H9 (cell line): ENCODE data around the gene PROCR. TPM values are rescaled to one million over a fixed set of nuclear protein-coding genes. Genes with fewer than 3 reads are reported as not detected.

Experiments
- DNase-seq: peaks from one replicate; pipeline ENCODE4 v3.0.0-alpha.2; 2017
- H2AFZ ChIP-seq: one replicate; pipeline ENCODE4 v1.6.1; 2013; ENCODE audit warnings: mild to moderate bottlenecking, low read length, control low read depth, moderate library complexity
- H2AK5ac ChIP-seq: 2 replicates; pipeline ENCODE4 v1.6.1; 2013; ENCODE audit warnings: low read length, control low read depth, mixed read lengths; ENCODE audit not compliant: insufficient read length
- H2BK120ac ChIP-seq: one replicate; pipeline ENCODE4 v1.6.1; 2013; ENCODE audit warnings: low read depth, mild to moderate bottlenecking, low read length, control low read depth, inconsistent platforms; ENCODE audit not compliant: poor library complexity, severe bottlenecking
- H2BK12ac ChIP-seq: 2 replicates; pipeline ENCODE4 v1.6.1; 2013; ENCODE audit warnings: low read length, control low read depth, mixed read lengths, low read depth; ENCODE audit not compliant: insufficient read length
- H2BK15ac ChIP-seq: 2 replicates; pipeline ENCODE4 v1.6.1; 2013; ENCODE audit warnings: low read depth, low read length, control low read depth
- H2BK20ac ChIP-seq: one replicate; pipeline ENCODE4 v1.6.1; 2013; ENCODE audit warnings: low read depth, mild to moderate bottlenecking, low read length, control low read depth, inconsistent platforms; ENCODE audit not compliant: poor library complexity, severe bottlenecking
- H2BK5ac ChIP-seq: 2 replicates; pipeline ENCODE4 v1.6.1; 2013; ENCODE audit warnings: low read length, control low read depth, mixed read lengths; ENCODE audit not compliant: insufficient read length
- H3K14ac ChIP-seq: 2 replicates; pipeline ENCODE4 v1.6.1; 2013; ENCODE audit warnings: low read length, control low read depth; ENCODE audit not compliant: insufficient read depth
- H3K18ac ChIP-seq: 2 replicates; pipeline ENCODE4 v1.6.1; 2013; ENCODE audit warnings: low read depth, mild to moderate bottlenecking, mixed read lengths, low read length, control low read depth; ENCODE audit not compliant: insufficient read length
- H3K23ac ChIP-seq: 2 replicates; pipeline ENCODE4 v1.6.1; 2013; ENCODE audit warnings: low read length, control low read depth, mixed read lengths, low read depth; ENCODE audit not compliant: insufficient read length
- H3K23me2 ChIP-seq: 2 replicates; pipeline ENCODE4 v1.6.1; 2013; ENCODE audit warnings: low read depth, mild to moderate bottlenecking, mixed read lengths, low read length, control low read depth; ENCODE audit not compliant: insufficient read length, poor library complexity, severe bottlenecking
- H3K27ac ChIP-seq: 2 replicates; pipeline ENCODE4 v1.5.1; 2013; ENCODE audit warnings: low read length, control low read depth, mixed read lengths, low read depth; ENCODE audit not compliant: insufficient read length
- H3K27me3 ChIP-seq: 2 replicates; pipeline ENCODE4 v1.6.1; 2013; ENCODE audit warnings: low read length, control low read depth, inconsistent platforms; ENCODE audit not compliant: insufficient read depth
- H3K4ac ChIP-seq: 2 replicates; pipeline ENCODE4 v1.6.1; 2013; ENCODE audit warnings: low read depth, mild to moderate bottlenecking, control low read depth, inconsistent platforms, low read length, moderate library complexity
- H3K4me1 ChIP-seq: 2 replicates; pipeline ENCODE4 v1.6.1; 2013; ENCODE audit warnings: low read length, control low read depth, inconsistent platforms; ENCODE audit not compliant: insufficient read depth
- H3K4me2 ChIP-seq: 2 replicates; pipeline ENCODE4 v1.6.1; 2013; ENCODE audit warnings: low read length, control low read depth, mixed read lengths; ENCODE audit not compliant: insufficient read length, insufficient read depth
- H3K56ac ChIP-seq: 2 replicates; pipeline ENCODE4 v1.6.1; 2013; ENCODE audit warnings: low read depth, mild to moderate bottlenecking, mixed read lengths, low read length, control low read depth; ENCODE audit not compliant: insufficient read length
- H3K79me1 ChIP-seq: 2 replicates; pipeline ENCODE4 v1.6.1; 2013; ENCODE audit warnings: low read depth, mild to moderate bottlenecking, moderate library complexity, low read length, control low read depth, inconsistent platforms; ENCODE audit not compliant: insufficient read depth, poor library complexity, severe bottlenecking
- H3K79me2 ChIP-seq: 2 replicates; pipeline ENCODE4 v1.6.1; 2013; ENCODE audit warnings: low read length, control low read depth, inconsistent platforms; ENCODE audit not compliant: insufficient read depth
- H3K9ac ChIP-seq: 2 replicates; pipeline ENCODE4 v1.6.1; 2013; ENCODE audit warnings: low read length, control low read depth, mixed read lengths; ENCODE audit not compliant: insufficient read length; ENCODE audit errors: extremely low read depth
- H3K9me3 ChIP-seq: one replicate; pipeline ENCODE4 v1.6.1; 2013; ENCODE audit warnings: low read depth, low read length, inconsistent platforms; ENCODE audit not compliant: control insufficient read depth
- H3T11ph ChIP-seq: one replicate; pipeline ENCODE4 v1.6.1; 2013; ENCODE audit warnings: mild to moderate bottlenecking, low read length, control low read depth, inconsistent platforms
- H4K20me1 ChIP-seq: one replicate; pipeline ENCODE4 v1.6.1; 2013; ENCODE audit not compliant: control insufficient read depth, insufficient read length, insufficient read depth
- H4K5ac ChIP-seq: 2 replicates; pipeline ENCODE4 v1.6.1; 2013; ENCODE audit warnings: low read depth, mild to moderate bottlenecking, mixed read lengths, low read length, control low read depth; ENCODE audit not compliant: insufficient read length
- H4K8ac ChIP-seq: replicated peaks from 2 replicates; pipeline ENCODE4 v1.6.1; 2013; ENCODE audit warnings: low read length, control low read depth, mixed read lengths, low read depth; ENCODE audit not compliant: insufficient read length
- H4K91ac ChIP-seq: 2 replicates; pipeline ENCODE4 v1.6.1; 2013; ENCODE audit warnings: low read depth, mild to moderate bottlenecking, moderate library complexity, mixed read lengths, low read length, control low read depth; ENCODE audit not compliant: insufficient read length
- H3K27ac Mint-ChIP-seq, 3 experiments: 2 replicates in 2 of 3; 3 replicates in 1 of 3; pipeline ENCODE4 v1.8.0; 2020 to 2021; ENCODE audit warnings: mixed read lengths in 3 of 3, mild to moderate bottlenecking in 1 of 3, moderate library complexity in 1 of 3
- H3K27me3 Mint-ChIP-seq: 2 replicates; pipeline ENCODE4 v1.8.0; 2021; ENCODE audit warnings: low read depth, mild to moderate bottlenecking, moderate library complexity, mixed read lengths
- H3K36me3 Mint-ChIP-seq, 3 experiments: 2 replicates in 2 of 3; 3 replicates in 1 of 3; pipeline ENCODE4 v1.8.0; 2020 to 2021; ENCODE audit warnings: low read depth in 3 of 3, mixed read lengths in 3 of 3; ENCODE audit not compliant: insufficient read depth in 1 of 3
- H3K4me1 Mint-ChIP-seq, 2 experiments: 2 replicates each; pipeline ENCODE4 v1.8.0; 2020; ENCODE audit warnings: mixed read lengths in 2 of 2
- H3K4me3 Mint-ChIP-seq, 2 experiments: 2 replicates in 1 of 2; 3 replicates in 1 of 2; pipeline ENCODE4 v1.8.0; 2020 to 2021; ENCODE audit warnings: mild to moderate bottlenecking in 2 of 2, mixed read lengths in 2 of 2, moderate library complexity in 1 of 2
- H3K9me3 Mint-ChIP-seq, 2 experiments: 2 replicates in 1 of 2; 3 replicates in 1 of 2; pipeline ENCODE4 v1.8.0; 2020; ENCODE audit warnings: mild to moderate bottlenecking in 2 of 2, mixed read lengths in 2 of 2, moderate library complexity in 1 of 2
- WGBS: extraction: QIAGEN DNeasy Blood & Tissue Kit; methylation state at CpG from one replicate; pipeline ENCODE4 v1.1.7; 2013; ENCODE audit warnings: missing lambda C conversion rate, low lambda C conversion rate, mixed read lengths; ENCODE audit not compliant: insufficient read length; ENCODE audit errors: extremely low coverage; 5-methylcytosine and 5-hydroxymethylcytosine counted together
- total RNA-seq: library from RNA; stranded (reverse); gene quantifications from 2 replicates; pipeline ENCODE4 v1.2.1, GENCODE V29; 2021
- TF ChIP-seq, protein P1 (sequence below): fragments of 200-600 bp; sonication (generic); conservative IDR thresholded peaks from 3 replicates; pipeline ENCODE4 v1.8.0; 2021; ENCODE audit warnings: antibody characterized with exemption, mild to moderate bottlenecking

The PROCR gene
- total RNA-seq, 1 experiment from 2014 or later, result 6.4 TPM

- peaks cover 0 to 5% (median 2%) of the 10 kb centered on the region in 3 experiments; a peak in 2 of 7 replicates for H3K36me3 Mint-ChIP-seq
- no CpG with 5 or more reads among the region's 1 CpG for WGBS
- H2AK5ac ChIP-seq, result no peak overlapping the region
- no peak overlapping the region for H2BK120ac ChIP-seq
- no peaks in the 10 kb centered on the region for H3K79me2 ChIP-seq
- H3K23me2 ChIP-seq, result no peaks in the 10 kb centered on the region
- no peak overlapping the region for H3K23ac ChIP-seq
- no peak overlapping the region for H3K14ac ChIP-seq
- no peak overlapping the region for H3K27ac Mint-ChIP-seq
- no peak overlapping the region for H3T11ph ChIP-seq
- H3K27ac ChIP-seq, result no peak overlapping the region
- no peak overlapping the region for H3K18ac ChIP-seq
- no peak for DNase-seq
- H4K20me1 ChIP-seq, result no peaks in the 10 kb centered on the region
- no peak overlapping the region for H4K8ac ChIP-seq
- TF ChIP-seq, protein P1, sequence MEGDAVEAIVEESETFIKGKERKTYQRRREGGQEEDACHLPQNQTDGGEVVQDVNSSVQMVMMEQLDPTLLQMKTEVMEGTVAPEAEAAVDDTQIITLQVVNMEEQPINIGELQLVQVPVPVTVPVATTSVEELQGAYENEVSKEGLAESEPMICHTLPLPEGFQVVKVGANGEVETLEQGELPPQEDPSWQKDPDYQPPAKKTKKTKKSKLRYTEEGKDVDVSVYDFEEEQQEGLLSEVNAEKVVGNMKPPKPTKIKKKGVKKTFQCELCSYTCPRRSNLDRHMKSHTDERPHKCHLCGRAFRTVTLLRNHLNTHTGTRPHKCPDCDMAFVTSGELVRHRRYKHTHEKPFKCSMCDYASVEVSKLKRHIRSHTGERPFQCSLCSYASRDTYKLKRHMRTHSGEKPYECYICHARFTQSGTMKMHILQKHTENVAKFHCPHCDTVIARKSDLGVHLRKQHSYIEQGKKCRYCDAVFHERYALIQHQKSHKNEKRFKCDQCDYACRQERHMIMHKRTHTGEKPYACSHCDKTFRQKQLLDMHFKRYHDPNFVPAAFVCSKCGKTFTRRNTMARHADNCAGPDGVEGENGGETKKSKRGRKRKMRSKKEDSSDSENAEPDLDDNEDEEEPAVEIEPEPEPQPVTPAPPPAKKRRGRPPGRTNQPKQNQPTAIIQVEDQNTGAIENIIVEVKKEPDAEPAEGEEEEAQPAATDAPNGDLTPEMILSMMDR, result no peak
- H4K91ac ChIP-seq, result no peak overlapping the region
- no peaks in the 10 kb centered on the region for H3K79me1 ChIP-seq
- no peaks in the 10 kb centered on the region for H3K4me1 Mint-ChIP-seq
- H2BK20ac ChIP-seq, result no peak overlapping the region
- no peak overlapping the region for H3K4ac ChIP-seq
- H2AFZ ChIP-seq, result no peak overlapping the region
- H2BK15ac ChIP-seq, result no peak overlapping the region
- H3K9me3 ChIP-seq, result no peaks in the 10 kb centered on the region
- H3K9ac ChIP-seq, result no peak overlapping the region
- H3K4me1 ChIP-seq, result no peaks in the 10 kb centered on the region
- H4K5ac ChIP-seq, result no peak overlapping the region
- H3K9me3 Mint-ChIP-seq, result peaks cover 5 to 9% of the 10 kb centered on the region in 2 experiments; a peak in 4 of 5 replicates
- no peak overlapping the region for H2BK5ac ChIP-seq
- H3K56ac ChIP-seq, result no peak overlapping the region
- H3K27me3 Mint-ChIP-seq, result no peaks in the 10 kb centered on the region; the same call in 1 of the 2 replicates
- H2BK12ac ChIP-seq, result no peak overlapping the region
- no peaks in the 10 kb centered on the region for H3K27me3 ChIP-seq
- no peak overlapping the region for H3K4me3 Mint-ChIP-seq
- H3K4me2 ChIP-seq, result no peak overlapping the region
Measured at GRCh38 chr20:35206802-35207201, 34.9 kb downstream of the PROCR start.
